GM23338 (cell line): ENCODE data around the gene SELENOM. TPM values are rescaled to one million over a fixed set of nuclear protein-coding genes. Genes with fewer than 3 reads are reported as not detected.

Experiments
- ATAC-seq: fragments of 200-7000 bp; cut with Tn5 transposase; 3 replicates; pipeline ENCODE4 v1.9.1; 2020
- DNase-seq: peaks from one replicate; pipeline ENCODE4 v3.0.0-alpha.2; 2015; ENCODE audit warnings: low spot score
- H2AFZ ChIP-seq: fragments of 200-600 bp; sonication (generic); 2 replicates; pipeline ENCODE4 v1.8.0; 2016; ENCODE audit warnings: antibody characterized with exemption, mild to moderate bottlenecking, moderate library complexity
- H3F3A ChIP-seq: fragments of 200-600 bp; sonication (generic); replicated peaks from 2 replicates; pipeline ENCODE4 v1.8.0; 2017; ENCODE audit warnings: antibody characterized with exemption, mixed run types, low read depth
- H3K27ac ChIP-seq: fragments of 200-600 bp; sonication (generic); 2 replicates; pipeline ENCODE4 v1.6.1; 2016; ENCODE audit warnings: low read depth
- H3K27me3 ChIP-seq: fragments of 200-600 bp; sonication (generic); 2 replicates; pipeline ENCODE4 v1.8.0; 2016; ENCODE audit warnings: mild to moderate bottlenecking, mixed run types, moderate library complexity; ENCODE audit not compliant: insufficient read depth
- H3K36me3 ChIP-seq: fragments of 200-600 bp; sonication (generic); 2 replicates; pipeline ENCODE4 v1.8.0; 2016; ENCODE audit warnings: mild to moderate bottlenecking; ENCODE audit not compliant: insufficient read depth
- H3K4me1 ChIP-seq: fragments of 200-600 bp; sonication (generic); 2 replicates; pipeline ENCODE4 v1.8.0; 2016; ENCODE audit warnings: mild to moderate bottlenecking, moderate library complexity; ENCODE audit not compliant: insufficient read depth
- H3K4me2 ChIP-seq: fragments of 200-600 bp; sonication (generic); 2 replicates; pipeline ENCODE4 v1.7.1; 2017; ENCODE audit warnings: mixed run types
- H3K4me3 ChIP-seq: fragments of 200-600 bp; sonication (generic); 2 replicates; pipeline ENCODE4 v1.6.1; 2016; ENCODE audit warnings: mixed run types
- H3K79me2 ChIP-seq: fragments of 200-600 bp; sonication (generic); replicated peaks from 2 replicates; pipeline ENCODE4 v1.8.0; 2017; ENCODE audit warnings: mild to moderate bottlenecking; ENCODE audit not compliant: insufficient read depth
- H3K9me2 ChIP-seq: fragments of 200-600 bp; sonication (generic); 2 replicates; pipeline ENCODE4 v1.8.0; 2017; ENCODE audit not compliant: insufficient read depth
- H4K20me1 ChIP-seq: fragments of 200-600 bp; sonication (generic); replicated peaks from 2 replicates; pipeline ENCODE4 v1.8.0; 2017; ENCODE audit warnings: mild to moderate bottlenecking; ENCODE audit not compliant: insufficient read depth
- H3K27ac Mint-ChIP-seq: 2 replicates; pipeline ENCODE4 v1.8.0; 2020; ENCODE audit warnings: inconsistent platforms, mild to moderate bottlenecking, moderate library complexity, mixed read lengths
- H3K27me3 Mint-ChIP-seq: 3 replicates; pipeline ENCODE4 v1.8.0; 2022; ENCODE audit warnings: low read depth, mild to moderate bottlenecking, moderate library complexity, mixed read lengths, inconsistent platforms; ENCODE audit not compliant: insufficient read depth, poor library complexity
- H3K36me3 Mint-ChIP-seq: 3 replicates; pipeline ENCODE4 v1.8.0; 2021; ENCODE audit warnings: low read depth, mild to moderate bottlenecking, inconsistent platforms, moderate library complexity, mixed read lengths
- H3K4me1 Mint-ChIP-seq: 3 replicates; pipeline ENCODE4 v1.8.0; 2020; ENCODE audit warnings: mild to moderate bottlenecking, inconsistent platforms, mixed read lengths
- H3K4me3 Mint-ChIP-seq: 3 replicates; pipeline ENCODE4 v1.8.0; 2021; ENCODE audit warnings: moderate library complexity, mild to moderate bottlenecking, inconsistent platforms, mixed read lengths
- H3K9me3 Mint-ChIP-seq: 3 replicates; pipeline ENCODE4 v1.8.0; 2020; ENCODE audit warnings: moderate library complexity, mild to moderate bottlenecking, inconsistent platforms, mixed read lengths
- CREB1 ChIP-seq: fragments of 250-450 bp; sonication (Bioruptor Pico); IDR thresholded peaks from 2 replicates; pipeline ENCODE4 v1.5.0; 2020; ENCODE audit warnings: low read depth, mild to moderate bottlenecking, moderate library complexity
- NANOG ChIP-seq: IDR thresholded peaks from 2 replicates; pipeline ENCODE4 v1.6.1; 2016; ENCODE audit warnings: antibody characterized with exemption, borderline replicate concordance
- POLR2AphosphoS5 ChIP-seq: IDR thresholded peaks from 2 replicates; pipeline ENCODE4 v1.6.1; 2016; ENCODE audit warnings: antibody characterized with exemption, low read depth
- STAT1 ChIP-seq: IDR thresholded peaks from one replicate; pipeline ENCODE4 v1.6.1; 2016; ENCODE audit warnings: antibody characterized with exemption; ENCODE audit not compliant: unreplicated experiment
- polyA plus RNA-seq: library from polyadenylated mRNA; unstranded; fragments of >200 nt; fragmentation: Nextera tagmentation; extraction: Ambion mirVana; gene quantifications from 2 replicates; pipeline ENCODE4 v1.2.1, GENCODE V29; 2016
- total RNA-seq: library from RNA; depleted of rRNA; stranded (reverse); fragments of >200 nt; shearing (Covaris generic); gene quantifications from 2 replicates; pipeline ENCODE4 v1.2.3, GENCODE V29; 2014
- TF ChIP-seq, protein P1 (sequence below), 2 experiments: fragments of 200-600 bp in 1 of 2; sonication (generic) in 1 of 2; conservative IDR thresholded peaks; 2 replicates each; pipeline versions ENCODE4 v1.5.1 to v1.6.1; 2016 to 2017; ENCODE audit warnings: antibody characterized with exemption in 2 of 2, low read depth in 2 of 2, mild to moderate bottlenecking in 2 of 2, moderate library complexity in 1 of 2

The SELENOM gene
- total and polyA plus RNA-seq, 2 experiments from 2014 or later, result 44.9 to 50.8 TPM

DNA sequence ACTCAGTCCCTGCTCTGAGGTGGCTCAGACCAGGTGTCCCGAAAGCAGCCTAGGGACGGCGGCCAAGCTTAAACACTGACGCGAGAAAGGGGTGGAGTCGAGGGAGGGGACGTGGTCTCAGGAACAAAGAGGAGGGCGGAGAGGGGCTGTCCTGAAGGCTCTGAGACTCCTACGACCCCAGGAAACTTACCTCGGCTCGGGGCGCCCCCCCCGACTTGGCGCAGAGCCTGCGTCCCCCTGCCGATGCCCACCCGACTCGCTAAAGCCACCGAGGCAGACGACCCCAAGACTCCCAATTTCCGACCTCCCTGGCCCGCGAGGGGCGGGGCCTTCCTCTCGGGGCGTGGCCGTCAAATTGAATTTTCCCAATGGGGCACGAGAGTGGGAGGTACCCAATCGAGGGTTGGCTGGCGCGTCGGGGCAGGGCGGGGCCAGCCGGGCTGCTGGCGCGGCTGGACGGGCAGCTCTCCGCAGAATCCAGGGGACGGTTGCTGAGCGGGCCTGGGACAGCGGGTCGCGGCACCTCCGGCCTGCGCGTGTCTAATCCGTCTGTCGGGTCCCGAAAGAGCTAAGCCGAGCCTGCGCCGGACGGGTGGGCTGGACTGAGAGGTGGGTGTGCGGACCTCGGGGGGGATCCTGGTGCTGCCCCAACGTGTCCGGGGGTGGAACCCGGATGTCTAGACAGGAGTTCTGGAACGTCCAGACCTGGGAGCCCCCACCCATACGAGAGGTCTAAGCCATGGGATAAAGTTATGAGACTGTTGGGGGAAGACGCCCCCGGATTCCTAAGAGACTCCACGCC is 26.3 kb downstream of the SELENOM start, which contains the start of gene SMTN:
Gene SMTN, plus strand, starts transcription at position 471 of the 802 bp plus-strand sequence. CDS start 1,941 bp downstream, outside the sequence.
- H3K4me3 ChIP-seq, result peak within 1 kb of the TSS; percentile 66
- H4K20me1 ChIP-seq, result peaks cover 4% of the 10 kb centered on the region; the same call in 1 of the 2 replicates
- peaks cover 21% of the 10 kb centered on the region for H3K4me1 ChIP-seq
- peaks cover 12% of the 10 kb centered on the region for H3K79me2 ChIP-seq
- peak within 1 kb of the TSS; percentile 100 for H3K4me2 ChIP-seq
- ATAC-seq, result peak; percentile 70
- Mint-ChIP-seq H3K9me3 (no peaks in the 10 kb centered on the region), H3K36me3 (no peaks in the 10 kb centered on the region; the same call in 2 of the 3 replicates), H3K4me3 (peak within 1 kb of the TSS; percentile 87), H3K27me3 (peaks cover 26% of the 10 kb centered on the region), H3K27ac (peak within 1 kb of the TSS; percentile 98), H3K4me1 (peaks cover 37% of the 10 kb centered on the region)
- no peak within 1 kb of the TSS; the same call in 1 of the 2 replicates for H3K27ac ChIP-seq
- peak; percentile 97 for DNase-seq
- peaks cover 9% of the 10 kb centered on the region for H3K27me3 ChIP-seq
- H3K36me3 ChIP-seq, result no peaks in the 10 kb centered on the region
- H3K9me2 ChIP-seq, result no peaks in the 10 kb centered on the region
- TF ChIP-seq POLR2AphosphoS5, result peak; percentile 93
- TF ChIP-seq, protein P1, sequence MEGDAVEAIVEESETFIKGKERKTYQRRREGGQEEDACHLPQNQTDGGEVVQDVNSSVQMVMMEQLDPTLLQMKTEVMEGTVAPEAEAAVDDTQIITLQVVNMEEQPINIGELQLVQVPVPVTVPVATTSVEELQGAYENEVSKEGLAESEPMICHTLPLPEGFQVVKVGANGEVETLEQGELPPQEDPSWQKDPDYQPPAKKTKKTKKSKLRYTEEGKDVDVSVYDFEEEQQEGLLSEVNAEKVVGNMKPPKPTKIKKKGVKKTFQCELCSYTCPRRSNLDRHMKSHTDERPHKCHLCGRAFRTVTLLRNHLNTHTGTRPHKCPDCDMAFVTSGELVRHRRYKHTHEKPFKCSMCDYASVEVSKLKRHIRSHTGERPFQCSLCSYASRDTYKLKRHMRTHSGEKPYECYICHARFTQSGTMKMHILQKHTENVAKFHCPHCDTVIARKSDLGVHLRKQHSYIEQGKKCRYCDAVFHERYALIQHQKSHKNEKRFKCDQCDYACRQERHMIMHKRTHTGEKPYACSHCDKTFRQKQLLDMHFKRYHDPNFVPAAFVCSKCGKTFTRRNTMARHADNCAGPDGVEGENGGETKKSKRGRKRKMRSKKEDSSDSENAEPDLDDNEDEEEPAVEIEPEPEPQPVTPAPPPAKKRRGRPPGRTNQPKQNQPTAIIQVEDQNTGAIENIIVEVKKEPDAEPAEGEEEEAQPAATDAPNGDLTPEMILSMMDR (conservative IDR thresholded peaks at IDR 0.05; ENCODE audit: low read depth in 2 of 2), result no peak
- peaks cover 7% of the 10 kb centered on the region; the same call in 1 of the 2 replicates for H3F3A ChIP-seq
- H2AFZ ChIP-seq, result no peak within 1 kb of the TSS

DNA sequence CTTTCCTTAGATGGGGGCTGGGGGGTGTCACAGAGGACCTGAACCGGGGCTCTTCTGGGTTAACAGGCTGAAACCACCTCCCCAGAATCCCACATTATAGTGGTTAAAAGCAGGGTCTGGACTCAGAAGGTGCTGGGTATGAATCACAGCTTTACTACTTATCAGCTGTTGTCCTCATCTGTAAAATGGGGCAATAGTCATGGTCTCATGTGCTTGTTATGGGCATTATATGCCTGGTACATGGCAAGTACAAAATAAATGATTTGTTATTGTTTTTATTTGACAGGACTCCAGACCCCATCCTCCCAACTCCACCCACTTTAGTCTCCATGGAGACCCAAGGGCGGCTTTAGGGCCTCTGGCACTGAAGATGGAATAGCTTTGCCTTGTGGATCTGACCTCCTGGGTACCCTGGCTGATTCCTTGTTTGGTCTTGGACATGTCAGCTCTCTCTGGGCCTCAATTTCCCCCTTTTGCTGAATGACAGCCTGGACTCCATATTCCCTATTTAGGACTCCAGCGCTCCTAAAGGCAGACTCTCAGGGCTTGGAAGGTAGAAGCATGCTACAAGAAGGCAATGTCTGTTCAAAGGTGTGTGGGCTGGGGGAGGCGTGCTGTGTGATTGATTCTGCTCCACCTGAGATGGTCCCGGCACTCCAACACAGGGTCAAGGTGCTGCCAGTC is 27.1 kb downstream of the SELENOM start:
- H3K36me3 ChIP-seq, result no peaks in the 10 kb centered on the region
- no peaks in the 10 kb centered on the region; the same call in 2 of the 3 replicates for H3K36me3 Mint-ChIP-seq
- no peak overlapping the region for H2AFZ ChIP-seq
- H3K27ac ChIP-seq, result no peak overlapping the region
- peaks cover 37% of the 10 kb centered on the region for H3K4me1 Mint-ChIP-seq
- no peak for TF ChIP-seq NANOG
- TF ChIP-seq STAT1, result no peak
- peaks cover 21% of the 10 kb centered on the region for H3K4me1 ChIP-seq
- no peak for ATAC-seq
- H3K9me3 Mint-ChIP-seq, result no peaks in the 10 kb centered on the region
- peaks cover 24% of the 10 kb centered on the region for H3K27me3 Mint-ChIP-seq
- peaks cover 9% of the 10 kb centered on the region for H3K27me3 ChIP-seq
- peak overlapping the region; percentile 66 for H3K4me3 ChIP-seq
- peak overlapping the region; percentile 100 for H3K4me2 ChIP-seq
- H3K4me3 Mint-ChIP-seq, result peak overlapping the region; percentile 87
- no peaks in the 10 kb centered on the region for H3K9me2 ChIP-seq
- peaks cover 12% of the 10 kb centered on the region for H3K79me2 ChIP-seq
- peak overlapping the region; percentile 98 for H3K27ac Mint-ChIP-seq
- peaks cover 4% of the 10 kb centered on the region; the same call in 1 of the 2 replicates for H4K20me1 ChIP-seq
- H3F3A ChIP-seq, result peaks cover 7% of the 10 kb centered on the region; the same call in 1 of the 2 replicates
- DNase-seq, result peak; percentile 16

DNA sequence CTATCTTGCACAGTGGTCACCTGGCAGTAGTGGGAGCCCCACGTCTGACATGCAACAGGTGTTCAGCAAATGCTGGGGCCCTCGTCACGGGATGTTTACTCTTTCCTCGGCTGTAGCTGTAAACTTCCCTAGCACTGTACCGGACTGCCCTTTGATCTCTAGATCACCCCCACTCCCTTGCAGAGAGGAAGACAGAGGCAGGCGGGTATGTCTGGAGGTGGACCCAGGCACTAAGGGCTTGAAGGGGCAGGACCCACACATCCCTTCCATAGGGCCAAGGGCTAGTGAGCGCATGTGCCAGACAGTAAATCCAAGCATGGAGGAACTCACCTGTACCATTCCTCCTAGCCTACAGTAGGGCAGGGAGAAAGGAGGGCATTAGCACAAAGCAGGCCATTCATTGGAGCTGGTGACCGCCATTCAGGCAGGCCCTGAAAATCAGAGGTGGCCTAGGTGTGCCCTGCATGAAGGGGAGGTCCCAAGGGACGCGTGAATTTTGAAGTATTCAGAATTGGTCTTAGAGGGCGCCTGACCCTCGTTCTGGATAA is 28.2 kb downstream of the SELENOM start:
- Mint-ChIP-seq H3K27ac (no peak overlapping the region), H3K27me3 (peaks cover 21% of the 10 kb centered on the region), H3K4me1 (peaks cover 34% of the 10 kb centered on the region), H3K4me3 (no peak overlapping the region), H3K36me3 (no peaks in the 10 kb centered on the region; the same call in 2 of the 3 replicates), H3K9me3 (no peaks in the 10 kb centered on the region)
- peaks cover 7% of the 10 kb centered on the region; the same call in 1 of the 2 replicates for H3F3A ChIP-seq
- no peak overlapping the region for H3K4me3 ChIP-seq
- no peak overlapping the region for H3K27ac ChIP-seq
- H3K27me3 ChIP-seq, result peaks cover 9% of the 10 kb centered on the region
- peaks cover 9% of the 10 kb centered on the region for H3K79me2 ChIP-seq
- H3K36me3 ChIP-seq, result no peaks in the 10 kb centered on the region
- peak; percentile 6 for ATAC-seq
- H3K4me2 ChIP-seq, result no peak overlapping the region
- peaks cover 4% of the 10 kb centered on the region; the same call in 1 of the 2 replicates for H4K20me1 ChIP-seq
- DNase-seq, result peak; percentile 67
- H3K9me2 ChIP-seq, result no peaks in the 10 kb centered on the region
- peaks cover 21% of the 10 kb centered on the region for H3K4me1 ChIP-seq
- 0 out of 2 replicates have a peak overlapping the region, but pooled peaks have one; percentile 72 for H2AFZ ChIP-seq
- TF ChIP-seq POLR2AphosphoS5 (no peak), CREB1 (no peak)
